HEK293 (cell line): ENCODE measurements around the gene PIK3R1.

Experiments used
- CTCF ChIP-seq: fragments of 450-650 bp; formaldehyde crosslinking; IDR thresholded peaks from 2 replicates; pipeline ENCODE4 v1.5.1; 2016; ENCODE audit warnings: missing biosample characterization, missing genetic modification characterization
- ZBTB10 ChIP-seq: fragments of 450-650 bp; formaldehyde crosslinking; IDR thresholded peaks from 2 replicates; pipeline ENCODE4 v1.5.1; 2016; ENCODE audit warnings: missing biosample characterization, missing genetic modification characterization
- ZSCAN18 ChIP-seq: fragments of 450-650 bp; formaldehyde crosslinking; IDR thresholded peaks from 2 replicates; pipeline ENCODE4 v1.5.1; 2016; ENCODE audit warnings: missing biosample characterization, missing genetic modification characterization

GRCh38 chr5:68178579-68178978 is 37.0 kb upstream of the PIK3R1 start:
- TF ChIP-seq CTCF: no peak
- no peak for TF ChIP-seq ZSCAN18 (tag by site-specific recombination)
- TF ChIP-seq ZBTB10: no peak
